Activated T-cell treated with anti-CD3 and anti-CD28 coated beads, Interleukin-2, amount 50 U/mL, for 48 hours (primary cell): ENCODE measurements around the gene SMYD5.
A peak's percentile ranks its signal among the peaks of the same experiment; 100 is the strongest.
"Not testable (repeated sequence)": the region's sequence is repeated elsewhere in the genome, so short reads cannot be mapped to it uniquely, and the experiment has no call there.

Source experiments
- DNase-seq, 2 experiments: peaks; one replicate each; pipeline ENCODE4 v3.0.0-alpha.2; 2020

Gene SMYD5

GRCh38 chr2:73262108-73262651, 48.1 kb downstream of the SMYD5 start:
- DNase-seq: no peak

GRCh38 chr2:73262691-73263429, 48.8 kb downstream of the SMYD5 start:
- not testable (repeated sequence) for DNase-seq

- no peak for DNase-seq
Observed at GRCh38 chr2:73263540-73264331, 49.7 kb downstream of the SMYD5 start.

DNA sequence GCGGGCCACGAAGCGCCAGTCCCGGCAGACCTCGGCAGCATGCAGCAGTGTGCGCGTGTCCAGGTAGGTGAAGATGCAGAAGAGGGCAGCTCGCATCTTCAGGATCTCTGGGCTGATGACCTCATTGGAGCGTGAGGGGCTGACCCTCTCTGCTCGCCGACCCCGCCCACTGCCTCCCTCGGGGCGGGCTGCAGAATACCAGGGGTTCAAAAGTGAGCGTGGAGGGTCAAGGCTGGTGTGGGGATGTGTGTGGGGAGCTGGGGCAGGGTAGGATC, 50.2 kb downstream of the SMYD5 start:
- DNase-seq: no peak

- DNase-seq: no peak
Observed at GRCh38 chr2:73264783-73265182, 50.7 kb downstream of the SMYD5 start.

- no peak for DNase-seq
Observed at GRCh38 chr2:73265298-73266060, 51.4 kb downstream of the SMYD5 start.

DNA sequence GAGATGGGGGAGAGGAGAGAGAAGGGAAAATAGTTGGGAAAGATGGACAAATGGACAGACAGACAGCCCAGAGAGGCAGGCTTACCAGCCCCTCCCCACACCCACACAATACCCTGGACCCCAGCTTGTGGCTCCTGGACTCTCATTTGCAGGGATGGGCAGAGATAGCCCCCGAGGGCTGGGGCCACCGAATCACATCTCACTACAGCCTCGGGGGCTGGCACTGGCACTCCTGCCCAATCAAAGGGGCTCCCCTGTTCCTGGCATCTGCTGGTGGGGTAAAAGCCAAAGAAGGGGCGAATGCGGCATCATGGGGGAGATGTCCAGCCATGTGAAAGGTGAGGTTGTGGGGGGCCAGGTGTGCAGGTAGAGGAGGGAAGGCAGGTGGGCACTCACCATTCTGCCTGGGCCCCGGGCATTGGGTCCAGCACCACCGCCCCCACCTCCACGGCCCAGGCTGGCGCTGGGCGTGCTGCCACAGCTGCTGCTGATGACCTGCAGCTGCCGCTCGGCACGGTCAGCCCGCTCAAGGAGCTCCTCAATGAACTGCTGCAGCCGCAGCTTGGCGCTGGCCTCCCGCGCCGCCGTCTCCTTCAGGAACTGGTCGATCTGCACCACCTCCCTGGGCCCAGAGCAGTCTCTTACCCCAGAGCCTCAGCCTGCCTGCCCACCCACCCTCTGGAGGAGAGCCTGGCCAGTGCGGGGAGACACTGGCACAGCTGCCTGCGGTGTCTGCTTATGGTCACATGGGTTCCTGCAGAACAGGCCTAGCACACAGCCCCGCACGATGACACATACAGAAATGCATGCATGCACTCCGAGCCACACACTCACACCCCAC, 52.2 kb downstream of the SMYD5 start:
- DNase-seq: no peak

GRCh38 chr2:73267008-73267407, 53.0 kb downstream of the SMYD5 start:
- DNase-seq: no peak

GRCh38 chr2:73268366-73268829, 54.4 kb downstream of the SMYD5 start:
- no peak for DNase-seq

DNA sequence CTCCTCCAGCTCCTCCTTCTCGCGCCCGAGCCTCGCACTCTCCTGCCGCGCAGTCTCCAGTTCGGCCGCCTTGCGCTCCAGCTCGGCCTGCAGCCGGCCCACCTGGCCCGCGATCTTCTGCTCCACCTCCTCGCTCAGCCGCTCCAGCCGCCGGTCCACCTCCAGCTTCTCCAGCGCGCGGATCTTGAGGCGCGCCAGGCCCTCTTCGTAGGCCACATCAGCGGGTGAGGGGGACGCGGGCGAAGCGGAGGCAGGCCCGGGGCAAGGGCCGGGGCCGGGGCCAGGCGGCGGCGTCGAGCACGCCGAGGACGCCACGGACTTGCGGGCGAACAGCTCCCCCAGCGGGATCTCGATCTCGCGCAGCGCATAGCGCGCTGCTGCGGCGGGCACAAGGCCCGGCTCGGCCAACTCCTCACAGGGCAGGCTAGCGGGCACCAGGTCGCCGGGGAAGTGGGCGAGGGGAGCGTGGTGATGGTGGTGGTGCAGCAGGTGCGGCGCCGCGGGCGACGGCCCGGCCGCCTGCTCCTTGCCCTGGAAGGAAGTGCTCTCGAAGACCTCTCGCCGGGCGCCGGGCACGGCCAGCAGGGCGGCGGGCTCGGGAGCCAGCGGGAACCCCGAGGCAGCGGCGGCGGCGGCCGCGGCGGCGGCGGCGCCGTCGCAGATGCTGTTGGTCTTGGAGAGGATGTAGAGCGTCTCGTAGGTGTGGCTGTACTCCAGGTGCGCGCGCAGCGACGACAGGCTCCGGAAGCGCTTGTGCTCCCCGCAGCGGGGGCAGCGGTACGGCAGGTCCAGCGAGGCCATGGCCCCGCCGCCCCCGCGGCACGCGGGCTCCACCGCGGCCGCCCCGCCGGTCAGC, 55.0 kb downstream of the SMYD5 start:
- peak; percentile 78 to 82 for DNase-seq

- DNase-seq: peak in 1 of 2 experiments; percentile 50
Observed at GRCh38 chr2:73269686-73270465, 55.8 kb downstream of the SMYD5 start.

DNA sequence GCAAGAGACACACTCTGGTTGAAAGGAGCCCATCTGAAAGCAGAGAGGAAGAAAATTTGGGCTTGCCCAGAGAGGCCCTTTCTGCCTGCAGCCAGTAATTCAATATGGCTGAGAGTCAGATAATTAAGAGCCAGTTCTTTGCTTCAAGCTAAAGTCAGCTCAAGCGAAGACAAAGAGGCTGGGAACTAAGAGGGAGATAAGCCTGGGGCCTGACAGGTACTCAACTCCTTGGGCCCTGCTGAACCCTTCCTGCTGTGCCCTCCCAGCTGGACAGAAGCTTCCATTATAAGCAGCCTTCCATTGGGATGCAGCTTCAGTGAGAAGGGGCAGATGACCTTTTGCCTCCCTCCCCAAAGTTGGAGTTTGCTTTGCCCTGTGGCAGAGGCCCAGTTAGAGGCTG, 58.2 kb downstream of the SMYD5 start:
- DNase-seq: no peak
